HCT116 (cell line): ENCODE data around the gene ARHGAP18. TPM values are rescaled to one million over a fixed set of nuclear protein-coding genes. Genes with fewer than 3 reads are reported as not detected.

ENCODE experiments used
- ATAC-seq: fragments of 200-7000 bp; cut with Tn5 transposase; 2 replicates; pipeline ENCODE4 v1.9.1; 2020; ENCODE audit warnings: mild to moderate bottlenecking, moderate library complexity
- BruUV-seq: library from RNA; stranded (reverse); fragments of 400-500 nt; replicated peaks from 2 replicates; lab custom pipeline; 2021; lab: Mats Ljungman, UMichigan
- CTCF ChIA-PET: fragments of 300-600 bp; sonication (Branson Sonifier 250); formaldehyde crosslinking; loops from one replicate; lab custom pipeline; 2021; ENCODE audit warnings: antibody characterized with exemption; lab: Charles Lee
- POLR2A ChIA-PET: fragments of 300-600, 350-600 bp; sonication (Branson Sonifier 250); formaldehyde crosslinking; loops from one replicate; lab custom pipeline; 2021; ENCODE audit warnings: antibody characterized with exemption; lab: Charles Lee
- RAD21 ChIA-PET, 2 experiments: fragments of 300-600 bp; sonication (Branson Sonifier 250); formaldehyde crosslinking; loops; one replicate each; lab custom pipeline; 2023; ENCODE audit warnings: low total read pairs in 2 of 2; ENCODE audit not compliant: uncharacterized antibody in 2 of 2, unreplicated experiment in 2 of 2, low non-redundant PET in 1 of 2; lab: Charles Lee
- DNase-seq: peaks from one replicate; pipeline ENCODE4 v3.0.0-alpha.2; 2010; ENCODE audit warnings: low read depth, low spot score
- H2AFZ ChIP-seq: fragments of 200-600 bp; shearing (Covaris generic), sonication (generic); 2 replicates; pipeline ENCODE4 v1.6.1; 2017; ENCODE audit warnings: low read depth, mixed run types, mixed read lengths, antibody characterized with exemption, low read length; ENCODE audit not compliant: poor library complexity, severe bottlenecking
- H3K27ac ChIP-seq: 2 replicates; pipeline ENCODE4 v1.5.1; 2012; ENCODE audit warnings: low read depth, low read length
- H3K27me3 ChIP-seq: fragments of 200-600 bp; sonication (generic); 2 replicates; pipeline ENCODE4 v1.6.1; 2016; ENCODE audit warnings: mixed run types, low read length, mixed read lengths; ENCODE audit not compliant: insufficient read depth
- H3K36me3 ChIP-seq, 2 experiments: fragments of 200-500 bp in 1 of 2; fragments of 200-600 bp in 1 of 2; sonication (Bioruptor generic) in 1 of 2; sonication (generic) in 1 of 2; 2 replicates each; pipeline versions ENCODE4 v1.5.1 to v1.6.1; 2014 to 2016; ENCODE audit warnings: low read length in 2 of 2, inconsistent platforms in 1 of 2, mixed read lengths in 1 of 2, mixed run types in 1 of 2; ENCODE audit not compliant: insufficient read depth in 2 of 2, control insufficient read depth in 1 of 2
- H3K4me1 ChIP-seq, 2 experiments: fragments of 200-600 bp in 1 of 2; sonication (generic) in 1 of 2; 2 replicates each; pipeline versions ENCODE4 v1.5.1 to v1.6.1; 2012 to 2017; ENCODE audit warnings: low read length in 2 of 2, inconsistent platforms in 1 of 2, mild to moderate bottlenecking in 1 of 2, mixed read lengths in 1 of 2, mixed run types in 1 of 2, moderate library complexity in 1 of 2; ENCODE audit not compliant: insufficient read depth in 2 of 2, control insufficient read depth in 1 of 2
- H3K4me2 ChIP-seq: fragments of 200-600 bp; sonication (generic); 2 replicates; pipeline ENCODE4 v1.6.1; 2017; ENCODE audit warnings: mixed run types, low read length, mixed read lengths
- H3K4me3 ChIP-seq, 2 experiments: fragments of 200-600 bp in 1 of 2; sonication (generic) in 1 of 2; replicated peaks in 1 of 2; 2 replicates each; pipeline ENCODE4 v1.5.1; 2011 to 2016; ENCODE audit warnings: low read length in 2 of 2, control low read depth in 1 of 2, low read depth in 1 of 2, mild to moderate bottlenecking in 1 of 2, mixed read lengths in 1 of 2, mixed run types in 1 of 2
- H3K79me2 ChIP-seq: fragments of 200-600 bp; sonication (generic); 2 replicates; pipeline ENCODE4 v1.6.1; 2017; ENCODE audit warnings: mild to moderate bottlenecking, mixed run types, low read length, moderate library complexity, mixed read lengths; ENCODE audit not compliant: insufficient read depth
- H3K9ac ChIP-seq: fragments of 200-600 bp; sonication (generic); 2 replicates; pipeline ENCODE4 v1.6.1; 2016; ENCODE audit warnings: low read length, mixed read lengths
- H3K9me2 ChIP-seq: fragments of 200-600 bp; sonication (generic), shearing (Covaris generic); 2 replicates; pipeline ENCODE4 v1.6.1; 2017; ENCODE audit warnings: mixed run types, mild to moderate bottlenecking, moderate library complexity; ENCODE audit not compliant: insufficient read depth
- H3K9me3 ChIP-seq, 2 experiments: fragments of 200-500 bp in 1 of 2; fragments of 200-600 bp in 1 of 2; sonication (Bioruptor generic) in 1 of 2; sonication (generic) in 1 of 2; 2 replicates each; pipeline ENCODE4 v1.6.1; 2014 to 2017; ENCODE audit warnings: low read length in 2 of 2, mixed read lengths in 2 of 2, inconsistent platforms in 1 of 2, low read depth in 1 of 2, mild to moderate bottlenecking in 1 of 2, mixed run types in 1 of 2, moderate library complexity in 1 of 2; ENCODE audit not compliant: control insufficient read depth in 1 of 2, insufficient read depth in 1 of 2
- H4K20me1 ChIP-seq: fragments of 200-600 bp; sonication (generic), shearing (Covaris generic); 2 replicates; pipeline ENCODE4 v1.6.1; 2017; ENCODE audit warnings: mixed run types, mild to moderate bottlenecking, moderate library complexity; ENCODE audit not compliant: insufficient read depth
- CBX3 ChIP-seq: IDR thresholded peaks from 2 replicates; pipeline ENCODE4 v1.6.1; 2012; ENCODE audit warnings: low read depth
- CEBPB ChIP-seq: IDR thresholded peaks from 2 replicates; pipeline ENCODE4 v1.6.1; 2012; ENCODE audit warnings: low read depth
- EGR1 ChIP-seq: IDR thresholded peaks from 2 replicates; pipeline ENCODE4 v1.6.1; 2012; ENCODE audit warnings: low read depth
- ELF1 ChIP-seq: IDR thresholded peaks from 2 replicates; pipeline ENCODE4 v1.6.1; 2012; ENCODE audit warnings: low read depth, borderline replicate concordance
- EZH2 ChIP-seq: fragments of 200-600 bp; sonication (generic); IDR thresholded peaks from 2 replicates; pipeline ENCODE4 v1.6.1; 2017; ENCODE audit warnings: antibody characterized with exemption, mixed run types
- EZH2phosphoT487 ChIP-seq: fragments of 200-600 bp; IDR thresholded peaks from 2 replicates; pipeline ENCODE4 v1.6.1; 2018; ENCODE audit warnings: antibody characterized with exemption, borderline replicate concordance
- FOSL1 ChIP-seq: IDR thresholded peaks from 2 replicates; pipeline ENCODE4 v1.6.1; 2012; ENCODE audit warnings: low read depth
- JUND ChIP-seq: IDR thresholded peaks from 2 replicates; pipeline ENCODE4 v1.6.1; 2012
- POLR2AphosphoS5 ChIP-seq: IDR thresholded peaks from 2 replicates; pipeline ENCODE4 v1.6.1; 2011; ENCODE audit warnings: mild to moderate bottlenecking, low read depth, low read length, moderate library complexity
- RAD21 ChIP-seq: IDR thresholded peaks from 2 replicates; pipeline ENCODE4 v1.6.1; 2012; ENCODE audit warnings: low read depth, mild to moderate bottlenecking
- SIN3A ChIP-seq: IDR thresholded peaks from 2 replicates; pipeline ENCODE4 v1.6.1; 2012; ENCODE audit warnings: low read depth
- SP1 ChIP-seq: IDR thresholded peaks from 2 replicates; pipeline ENCODE4 v1.6.1; 2012; ENCODE audit warnings: low read depth
- SRF ChIP-seq: IDR thresholded peaks from 2 replicates; pipeline ENCODE4 v1.6.1; 2012; ENCODE audit warnings: low read depth
- TCF7L2 ChIP-seq: IDR thresholded peaks from 2 replicates; pipeline ENCODE4 v1.7.0; 2011; ENCODE audit warnings: borderline replicate concordance, inconsistent platforms; ENCODE audit not compliant: insufficient read depth, insufficient read length; ENCODE audit errors: extremely low read depth
- ZFX ChIP-seq: fragments of 450-650 bp; IDR thresholded peaks from 2 replicates; pipeline ENCODE4 v1.6.1; 2017
- ZNF274 ChIP-seq: fragments of 200-500 bp; sonication (Bioruptor generic); IDR thresholded peaks from 2 replicates; pipeline ENCODE4 v1.6.1; 2014; ENCODE audit warnings: mild to moderate bottlenecking, low read depth, low read length, inconsistent platforms
- intact Hi-C: fragments of 100-400 bp; cut with micrococcal nuclease; formaldehyde crosslinking; loops from 2 replicates; pipeline ENCODE4 v1.10.0; 2022
- total RNA-seq: library from RNA; stranded (reverse); gene quantifications from one replicate; pipeline ENCODE4 v1.2.1, GENCODE V29; 2021; ENCODE audit not compliant: unreplicated experiment
- TF ChIP-seq, protein P1 (sequence below): IDR thresholded peaks from 2 replicates; pipeline ENCODE4 v1.6.1; 2012
- TF ChIP-seq, protein P2 (sequence below): IDR thresholded peaks from 2 replicates; pipeline ENCODE4 v1.6.1; 2012; ENCODE audit warnings: low read depth
- TF ChIP-seq, protein P3 (sequence below): IDR thresholded peaks from 2 replicates; pipeline ENCODE4 v1.6.1; 2012
- TF ChIP-seq, protein P4 (sequence below): IDR thresholded peaks from 2 replicates; pipeline ENCODE4 v1.6.1; 2011; ENCODE audit warnings: mild to moderate bottlenecking, low read length, moderate library complexity; ENCODE audit not compliant: insufficient replicate concordance; ENCODE audit errors: extremely low read depth
- TF ChIP-seq, protein P5 (sequence below), 3 experiments: fragments of 200-600 bp in 1 of 3; sonication (generic) in 1 of 3; IDR thresholded peaks in 2 of 3; conservative IDR thresholded peaks in 1 of 3; 2 replicates each; pipeline ENCODE4 v1.5.1; 2012 to 2017; ENCODE audit warnings: low read depth in 2 of 3, low read length in 2 of 3, antibody characterized with exemption in 1 of 3, borderline replicate concordance in 1 of 3, control low read depth in 1 of 3, mild to moderate bottlenecking in 1 of 3, mixed read lengths in 1 of 3, mixed run types in 1 of 3, moderate library complexity in 1 of 3; ENCODE audit not compliant: insufficient read depth in 1 of 3

The ARHGAP18 gene
- total RNA-seq, 1 experiment from 2014 or later = 70.3 TPM

DNA sequence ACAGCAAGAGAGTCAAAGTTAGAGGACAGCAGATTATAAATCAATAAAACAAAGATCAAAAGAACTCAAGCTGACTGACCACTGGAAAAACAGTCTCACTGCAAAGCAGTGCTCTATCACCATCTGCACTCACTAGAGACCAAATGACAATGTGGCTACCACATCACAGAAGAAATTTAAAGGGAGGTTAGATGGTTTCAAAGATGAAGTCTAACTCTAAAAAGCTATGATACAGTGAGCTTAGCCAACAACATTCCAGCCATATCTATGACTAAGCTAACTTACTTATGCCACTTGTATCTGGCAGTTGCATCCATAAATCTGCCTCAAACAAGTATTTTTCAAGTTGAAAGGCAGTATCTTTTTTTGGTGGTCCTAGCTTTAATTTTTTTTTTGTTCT, 68.6 kb downstream of the ARHGAP18 start:
- DNase-seq (peak; percentile 61), ATAC-seq (peak; percentile 64)
- no peaks in the 10 kb centered on the region for H3K9me3 ChIP-seq
- POLR2A ChIA-PET = interaction anchor here (0.5 kb wide), 1 partner anchor 65 kb away, joined by 3 read pairs; no protein-coding TSS in a partner anchor
- peak overlapping the region; percentile 52 for H3K4me2 ChIP-seq
- H3K27ac ChIP-seq = peak overlapping the region; percentile 99
- CTCF ChIA-PET = no interaction called here
- H3K4me1 ChIP-seq = peaks cover 79 to 86% of the 10 kb centered on the region in 2 experiments
- peaks cover 6 to 9% of the 10 kb centered on the region in 2 experiments; a peak in 2 of 4 replicates for H3K36me3 ChIP-seq
- peak overlapping the region; percentile 16 for H3K9ac ChIP-seq
- no peak overlapping the region for H3K4me3 ChIP-seq
- H3K9me2 ChIP-seq = no peaks in the 10 kb centered on the region
- no peak overlapping the region for H2AFZ ChIP-seq
- H4K20me1 ChIP-seq = no peaks in the 10 kb centered on the region
- H3K27me3 ChIP-seq = no peaks in the 10 kb centered on the region
- intact Hi-C loops = no loop called here
- BruUV-seq = no TSS peak
- RAD21 ChIA-PET = no interaction called here
- H3K79me2 ChIP-seq = peaks cover 47% of the 10 kb centered on the region
- TF ChIP-seq SRF (no peak), EZH2 (no peak), CEBPB (0 out of 2 replicates have a peak, but pooled peaks have one; percentile 16), ZNF274 (no peak), EGR1 (peak; percentile 2; the same call in 1 of the 2 replicates), TCF7L2 (peak; percentile 82), RAD21 (no peak), JUND (peak; percentile 59), SIN3A (peak; percentile 36; the same call in 1 of the 2 replicates), EZH2phosphoT487 (no peak), ZFX (no peak), CBX3 (no peak), FOSL1 (peak; percentile 61), POLR2AphosphoS5 (no peak), SP1 (peak; percentile 54), ELF1 (no peak)
- TF ChIP-seq, protein P1, sequence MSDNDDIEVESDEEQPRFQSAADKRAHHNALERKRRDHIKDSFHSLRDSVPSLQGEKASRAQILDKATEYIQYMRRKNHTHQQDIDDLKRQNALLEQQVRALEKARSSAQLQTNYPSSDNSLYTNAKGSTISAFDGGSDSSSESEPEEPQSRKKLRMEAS = no peak
- TF ChIP-seq, protein P2, sequence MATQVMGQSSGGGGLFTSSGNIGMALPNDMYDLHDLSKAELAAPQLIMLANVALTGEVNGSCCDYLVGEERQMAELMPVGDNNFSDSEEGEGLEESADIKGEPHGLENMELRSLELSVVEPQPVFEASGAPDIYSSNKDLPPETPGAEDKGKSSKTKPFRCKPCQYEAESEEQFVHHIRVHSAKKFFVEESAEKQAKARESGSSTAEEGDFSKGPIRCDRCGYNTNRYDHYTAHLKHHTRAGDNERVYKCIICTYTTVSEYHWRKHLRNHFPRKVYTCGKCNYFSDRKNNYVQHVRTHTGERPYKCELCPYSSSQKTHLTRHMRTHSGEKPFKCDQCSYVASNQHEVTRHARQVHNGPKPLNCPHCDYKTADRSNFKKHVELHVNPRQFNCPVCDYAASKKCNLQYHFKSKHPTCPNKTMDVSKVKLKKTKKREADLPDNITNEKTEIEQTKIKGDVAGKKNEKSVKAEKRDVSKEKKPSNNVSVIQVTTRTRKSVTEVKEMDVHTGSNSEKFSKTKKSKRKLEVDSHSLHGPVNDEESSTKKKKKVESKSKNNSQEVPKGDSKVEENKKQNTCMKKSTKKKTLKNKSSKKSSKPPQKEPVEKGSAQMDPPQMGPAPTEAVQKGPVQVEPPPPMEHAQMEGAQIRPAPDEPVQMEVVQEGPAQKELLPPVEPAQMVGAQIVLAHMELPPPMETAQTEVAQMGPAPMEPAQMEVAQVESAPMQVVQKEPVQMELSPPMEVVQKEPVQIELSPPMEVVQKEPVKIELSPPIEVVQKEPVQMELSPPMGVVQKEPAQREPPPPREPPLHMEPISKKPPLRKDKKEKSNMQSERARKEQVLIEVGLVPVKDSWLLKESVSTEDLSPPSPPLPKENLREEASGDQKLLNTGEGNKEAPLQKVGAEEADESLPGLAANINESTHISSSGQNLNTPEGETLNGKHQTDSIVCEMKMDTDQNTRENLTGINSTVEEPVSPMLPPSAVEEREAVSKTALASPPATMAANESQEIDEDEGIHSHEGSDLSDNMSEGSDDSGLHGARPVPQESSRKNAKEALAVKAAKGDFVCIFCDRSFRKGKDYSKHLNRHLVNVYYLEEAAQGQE = no peak
- TF ChIP-seq, protein P3, sequence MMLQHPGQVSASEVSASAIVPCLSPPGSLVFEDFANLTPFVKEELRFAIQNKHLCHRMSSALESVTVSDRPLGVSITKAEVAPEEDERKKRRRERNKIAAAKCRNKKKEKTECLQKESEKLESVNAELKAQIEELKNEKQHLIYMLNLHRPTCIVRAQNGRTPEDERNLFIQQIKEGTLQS = no peak
- TF ChIP-seq, protein P4, sequence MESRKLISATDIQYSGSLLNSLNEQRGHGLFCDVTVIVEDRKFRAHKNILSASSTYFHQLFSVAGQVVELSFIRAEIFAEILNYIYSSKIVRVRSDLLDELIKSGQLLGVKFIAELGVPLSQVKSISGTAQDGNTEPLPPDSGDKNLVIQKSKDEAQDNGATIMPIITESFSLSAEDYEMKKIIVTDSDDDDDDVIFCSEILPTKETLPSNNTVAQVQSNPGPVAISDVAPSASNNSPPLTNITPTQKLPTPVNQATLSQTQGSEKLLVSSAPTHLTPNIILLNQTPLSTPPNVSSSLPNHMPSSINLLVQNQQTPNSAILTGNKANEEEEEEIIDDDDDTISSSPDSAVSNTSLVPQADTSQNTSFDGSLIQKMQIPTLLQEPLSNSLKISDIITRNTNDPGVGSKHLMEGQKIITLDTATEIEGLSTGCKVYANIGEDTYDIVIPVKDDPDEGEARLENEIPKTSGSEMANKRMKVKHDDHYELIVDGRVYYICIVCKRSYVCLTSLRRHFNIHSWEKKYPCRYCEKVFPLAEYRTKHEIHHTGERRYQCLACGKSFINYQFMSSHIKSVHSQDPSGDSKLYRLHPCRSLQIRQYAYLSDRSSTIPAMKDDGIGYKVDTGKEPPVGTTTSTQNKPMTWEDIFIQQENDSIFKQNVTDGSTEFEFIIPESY = no peak
- TF ChIP-seq, protein P5, sequence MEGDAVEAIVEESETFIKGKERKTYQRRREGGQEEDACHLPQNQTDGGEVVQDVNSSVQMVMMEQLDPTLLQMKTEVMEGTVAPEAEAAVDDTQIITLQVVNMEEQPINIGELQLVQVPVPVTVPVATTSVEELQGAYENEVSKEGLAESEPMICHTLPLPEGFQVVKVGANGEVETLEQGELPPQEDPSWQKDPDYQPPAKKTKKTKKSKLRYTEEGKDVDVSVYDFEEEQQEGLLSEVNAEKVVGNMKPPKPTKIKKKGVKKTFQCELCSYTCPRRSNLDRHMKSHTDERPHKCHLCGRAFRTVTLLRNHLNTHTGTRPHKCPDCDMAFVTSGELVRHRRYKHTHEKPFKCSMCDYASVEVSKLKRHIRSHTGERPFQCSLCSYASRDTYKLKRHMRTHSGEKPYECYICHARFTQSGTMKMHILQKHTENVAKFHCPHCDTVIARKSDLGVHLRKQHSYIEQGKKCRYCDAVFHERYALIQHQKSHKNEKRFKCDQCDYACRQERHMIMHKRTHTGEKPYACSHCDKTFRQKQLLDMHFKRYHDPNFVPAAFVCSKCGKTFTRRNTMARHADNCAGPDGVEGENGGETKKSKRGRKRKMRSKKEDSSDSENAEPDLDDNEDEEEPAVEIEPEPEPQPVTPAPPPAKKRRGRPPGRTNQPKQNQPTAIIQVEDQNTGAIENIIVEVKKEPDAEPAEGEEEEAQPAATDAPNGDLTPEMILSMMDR (IDR thresholded peaks at IDR 0.05 in 2 of 3, conservative IDR thresholded peaks at IDR 0.05 in 1 of 3; ENCODE audit: borderline replicate concordance in 1 of 3, insufficient read depth in 1 of 3, low read depth in 2 of 3, low read length in 2 of 3) = no peak
